GM18520 (cell line): ENCODE results near the gene CLTRN.
"Not testable (repeated sequence)": the region's sequence is repeated elsewhere in the genome, so short reads cannot be mapped to it uniquely, and the experiment has no call there.

Experiments
- ATAC-seq: cut with Tn5 transposase; IDR thresholded peaks from one replicate; pipeline ENCODE4 v1.9.1; 2021; ENCODE audit not compliant: unreplicated experiment

CLTRN gene, protein sequence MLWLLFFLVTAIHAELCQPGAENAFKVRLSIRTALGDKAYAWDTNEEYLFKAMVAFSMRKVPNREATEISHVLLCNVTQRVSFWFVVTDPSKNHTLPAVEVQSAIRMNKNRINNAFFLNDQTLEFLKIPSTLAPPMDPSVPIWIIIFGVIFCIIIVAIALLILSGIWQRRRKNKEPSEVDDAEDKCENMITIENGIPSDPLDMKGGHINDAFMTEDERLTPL

DNA sequence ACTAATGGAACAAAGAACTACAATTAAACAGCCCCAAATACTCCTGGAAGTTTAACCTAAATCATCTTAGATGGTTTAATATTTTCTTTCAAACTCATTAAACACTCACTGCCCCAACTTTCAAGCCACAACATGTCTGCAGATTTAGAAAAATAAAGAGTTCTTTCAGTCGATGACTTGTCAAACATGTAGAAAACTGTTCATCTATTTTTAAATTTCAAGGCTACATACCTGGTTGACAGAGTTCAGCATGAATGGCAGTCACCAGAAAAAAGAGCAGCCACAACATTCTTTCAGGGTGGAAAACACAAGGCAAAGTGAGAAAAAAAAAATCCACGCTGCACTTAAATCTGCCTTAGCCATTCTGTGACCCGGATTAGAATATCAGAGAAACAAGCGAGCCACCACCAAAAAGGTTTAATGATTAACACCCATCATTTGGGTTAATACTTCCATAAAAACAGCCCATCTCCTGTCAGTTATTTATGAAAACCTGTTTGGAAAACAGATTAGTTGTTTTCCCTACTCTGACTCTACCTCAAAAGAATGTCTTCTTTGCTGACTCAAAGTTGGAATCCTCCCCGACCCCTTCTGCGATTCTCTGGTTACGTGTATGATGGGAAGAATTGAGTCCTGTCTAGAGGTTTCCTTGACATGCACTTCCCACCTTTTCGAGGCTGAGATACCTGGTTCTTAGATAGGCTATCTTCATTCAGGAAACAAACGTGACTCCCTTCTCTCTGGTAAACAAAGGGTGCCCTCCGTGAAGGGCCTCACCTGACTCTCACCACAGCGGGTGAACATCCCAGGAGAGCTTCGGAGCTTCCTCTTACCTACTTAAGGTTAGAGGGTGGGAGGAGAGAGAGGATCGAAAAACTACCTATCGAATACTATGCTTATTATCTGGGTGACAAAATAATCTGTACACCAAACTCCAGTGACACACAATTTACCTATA is at the start of gene CLTRN:
TSS of gene CLTRN (minus strand) at position 319 of the 958 bp plus-strand sequence. CDS start at position 289, 30 bp downstream.
- ATAC-seq = no peak

DNA sequence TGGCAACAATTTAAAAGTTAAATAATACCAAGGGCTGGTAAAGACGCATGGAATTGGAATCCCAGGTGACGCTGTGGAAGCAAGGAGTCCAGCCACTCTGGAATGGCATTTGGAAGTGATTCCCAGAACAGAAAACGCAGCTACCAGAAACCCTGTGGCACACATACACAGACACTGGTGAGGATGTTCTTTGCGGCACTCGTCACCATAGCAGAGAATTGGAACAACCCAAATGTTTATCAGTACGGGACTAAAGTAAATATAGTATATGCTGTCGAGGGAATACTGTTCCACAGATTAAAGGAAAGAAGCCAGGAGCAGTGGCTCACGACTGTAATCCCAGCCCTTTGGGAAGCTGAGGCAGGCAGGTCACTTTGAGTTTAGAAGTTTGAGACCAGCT is 39.7 kb upstream of the CLTRN start:
- ATAC-seq = not testable (repeated sequence)

DNA sequence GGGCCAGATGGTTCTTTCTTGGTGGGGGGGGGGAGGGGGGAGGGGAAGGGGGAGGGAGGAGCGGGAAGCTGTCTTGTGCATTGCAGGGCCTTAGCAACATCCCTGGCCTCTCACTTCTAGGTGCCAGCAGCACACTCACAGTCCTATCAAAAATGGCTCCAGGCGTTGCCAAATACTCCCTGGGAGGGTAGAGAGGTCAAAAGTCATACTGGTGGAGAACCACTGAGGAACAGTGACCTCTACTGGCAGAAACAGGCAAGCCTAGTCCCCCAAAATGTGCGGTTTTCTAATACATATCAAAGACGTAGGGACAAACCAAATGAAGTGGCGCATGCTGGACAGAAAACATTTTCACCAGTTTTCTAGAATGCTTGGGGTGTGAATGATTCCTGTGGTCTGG is 39.2 kb upstream of the CLTRN start:
- not testable (repeated sequence) for ATAC-seq

DNA sequence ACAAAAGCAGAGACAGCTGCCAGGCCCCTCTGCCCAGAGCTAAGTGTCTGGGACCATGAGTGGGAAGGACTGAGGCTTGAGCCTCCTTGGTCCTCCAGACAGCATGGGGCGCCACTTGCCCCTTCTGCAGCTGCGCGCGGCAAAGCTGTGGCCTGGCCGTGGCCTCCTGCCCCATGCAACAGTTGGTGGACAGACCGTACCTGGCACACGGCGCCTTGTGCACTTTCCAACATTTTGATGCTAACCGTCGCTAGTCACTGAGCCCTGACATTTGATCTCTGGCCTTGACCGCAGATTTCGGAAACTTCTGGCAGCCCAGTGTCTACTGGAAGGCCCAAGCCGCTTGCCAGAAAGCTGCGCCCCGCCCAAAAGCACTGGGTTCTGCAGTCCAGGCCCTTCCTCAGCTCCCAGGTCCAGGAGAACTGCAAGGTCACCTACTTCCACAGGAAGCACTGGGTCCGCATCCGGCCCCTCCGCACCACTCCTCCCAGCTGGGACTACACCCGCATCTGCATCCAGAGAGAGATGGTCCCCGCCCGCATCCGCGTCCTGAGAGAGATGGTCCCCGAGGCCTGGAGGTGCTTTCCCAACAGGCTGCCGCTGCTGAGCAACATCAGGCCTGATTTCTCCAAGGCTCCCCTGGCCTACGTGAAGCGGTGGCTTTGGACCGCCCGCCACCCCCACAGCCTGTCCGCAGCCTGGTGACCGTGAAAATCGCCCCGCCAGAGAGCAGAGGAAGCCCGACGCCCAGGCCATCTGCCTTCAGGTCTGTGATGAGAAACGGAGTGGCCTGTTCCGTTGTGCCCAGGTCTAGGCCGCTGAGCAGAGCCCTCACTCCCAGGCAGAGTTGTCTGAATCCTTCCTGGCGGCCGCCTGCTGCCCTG is 38.1 kb upstream of the CLTRN start:
- no peak for ATAC-seq

DNA sequence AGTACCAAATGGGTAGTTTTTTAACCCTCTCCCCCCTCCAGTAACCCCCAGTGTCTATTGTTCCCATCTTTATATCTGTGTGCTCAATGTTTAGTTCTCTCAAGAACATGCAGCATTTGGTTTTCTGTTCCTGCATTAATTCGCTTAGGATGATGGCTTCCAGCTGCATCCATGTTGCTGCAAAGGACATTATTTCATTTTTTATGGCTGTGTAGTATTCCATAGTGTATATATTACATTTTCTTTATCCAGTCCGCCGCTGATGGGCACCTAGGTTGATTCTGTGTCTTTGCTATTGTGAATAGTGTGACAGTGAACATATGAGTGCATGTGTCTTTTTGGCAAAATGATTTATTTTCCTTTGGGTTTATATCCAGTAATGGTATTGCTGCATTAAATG is 31.9 kb upstream of the CLTRN start:
- no peak for ATAC-seq

DNA sequence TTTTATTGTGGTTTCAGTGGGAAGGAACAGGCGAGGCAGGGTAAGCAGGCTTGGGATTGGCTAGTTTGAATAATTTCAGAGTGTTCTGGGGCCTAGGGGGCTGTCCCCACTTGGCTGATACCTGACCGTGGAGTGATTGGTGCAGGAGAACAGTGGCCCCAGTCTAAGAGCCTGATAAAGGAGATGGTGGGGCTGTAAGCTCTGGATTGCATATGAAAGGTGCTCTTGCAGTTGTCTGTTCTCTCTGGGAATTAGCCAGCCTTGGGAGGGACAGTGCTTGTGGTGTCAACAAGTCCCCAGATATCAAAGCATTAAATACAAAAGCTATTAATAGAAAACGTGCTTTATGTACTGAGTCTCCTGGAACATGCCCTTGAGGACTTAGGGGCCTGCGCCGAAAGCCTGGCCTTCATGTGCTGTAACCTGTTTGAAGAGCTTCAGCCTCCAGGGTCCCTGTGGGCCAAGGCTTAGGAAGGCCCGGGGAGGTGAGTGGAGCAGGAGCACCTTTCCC is 30.4 kb upstream of the CLTRN start:
- no peak for ATAC-seq

DNA sequence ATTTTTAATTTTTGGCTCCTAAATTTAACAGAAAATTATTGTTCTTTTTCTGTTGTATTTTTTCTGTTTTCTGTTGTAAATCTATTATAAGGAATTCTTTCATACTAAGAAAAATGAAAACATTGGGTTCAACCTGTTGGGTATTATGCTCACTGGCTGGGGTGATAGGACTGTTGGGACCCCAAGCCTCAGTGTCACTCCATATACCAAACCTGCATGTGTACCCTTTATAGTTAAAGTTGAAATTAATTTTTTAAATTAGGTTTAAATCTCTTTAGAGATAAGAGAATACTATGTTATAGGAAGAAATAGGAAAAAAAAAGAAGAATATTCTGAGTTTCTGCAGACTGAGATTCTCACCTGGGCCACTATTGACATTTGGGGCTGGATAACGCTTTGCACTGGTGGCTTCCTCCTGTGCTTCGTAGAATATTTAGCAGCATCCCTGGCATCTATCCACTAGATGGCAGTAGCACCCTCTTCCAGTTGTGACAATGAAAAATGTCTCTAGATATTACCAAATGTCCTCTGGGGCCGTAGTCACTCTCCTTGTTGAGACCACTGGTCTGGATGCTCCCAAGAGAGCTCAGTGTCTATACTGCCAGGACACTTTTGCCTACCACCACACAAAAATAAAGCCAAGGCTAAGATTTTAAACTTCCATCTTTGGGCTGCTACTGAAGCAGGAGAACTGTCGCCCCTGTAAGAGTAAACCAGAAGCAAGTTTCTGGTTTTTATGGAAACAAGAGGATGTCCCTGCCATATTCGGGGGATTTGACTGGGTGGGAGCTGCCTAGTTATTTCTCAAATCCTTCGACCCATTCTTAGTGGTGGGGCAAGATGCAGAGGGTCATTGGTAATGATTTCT is 22.4 kb upstream of the CLTRN start:
- peak; percentile 64 for ATAC-seq

DNA sequence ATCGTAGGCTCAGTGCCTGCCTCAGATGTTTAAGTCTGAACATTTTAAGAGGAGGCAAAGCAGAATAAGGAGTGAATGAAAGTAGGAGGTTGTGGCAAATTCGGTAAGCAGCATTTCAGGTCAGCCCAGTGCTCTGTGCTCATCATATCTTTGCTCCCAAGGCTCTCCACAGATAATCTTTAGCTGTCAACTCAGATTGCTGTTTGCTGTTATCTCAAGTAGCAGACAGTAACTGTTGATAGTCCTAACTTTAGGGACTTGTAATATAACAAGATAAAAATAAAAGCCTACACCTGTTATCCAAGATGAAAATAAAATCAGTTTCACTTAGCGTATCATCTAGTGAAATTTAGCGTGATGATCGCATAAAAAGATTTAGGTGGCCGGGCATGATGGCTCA is 18.6 kb upstream of the CLTRN start:
- ATAC-seq = no peak

DNA sequence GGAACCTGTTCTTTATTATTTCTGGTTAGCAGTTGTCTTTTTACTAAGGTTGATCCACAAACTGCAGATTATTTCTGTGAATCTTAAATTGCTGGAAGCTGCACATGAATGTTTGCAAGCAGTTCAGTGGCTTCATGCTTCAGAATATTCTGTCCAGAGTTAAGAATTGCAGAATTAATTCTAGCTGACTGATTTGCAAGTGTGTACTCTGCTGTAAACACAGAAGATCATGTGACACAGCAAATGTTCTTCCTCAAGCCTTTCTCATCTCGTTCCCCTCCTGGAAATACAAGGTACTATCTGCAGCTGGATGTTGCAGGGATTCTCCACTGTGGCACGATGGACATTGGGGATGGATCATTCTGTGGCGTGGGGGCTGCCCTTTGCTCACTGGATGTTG is 16.8 kb upstream of the CLTRN start:
- no peak for ATAC-seq

DNA sequence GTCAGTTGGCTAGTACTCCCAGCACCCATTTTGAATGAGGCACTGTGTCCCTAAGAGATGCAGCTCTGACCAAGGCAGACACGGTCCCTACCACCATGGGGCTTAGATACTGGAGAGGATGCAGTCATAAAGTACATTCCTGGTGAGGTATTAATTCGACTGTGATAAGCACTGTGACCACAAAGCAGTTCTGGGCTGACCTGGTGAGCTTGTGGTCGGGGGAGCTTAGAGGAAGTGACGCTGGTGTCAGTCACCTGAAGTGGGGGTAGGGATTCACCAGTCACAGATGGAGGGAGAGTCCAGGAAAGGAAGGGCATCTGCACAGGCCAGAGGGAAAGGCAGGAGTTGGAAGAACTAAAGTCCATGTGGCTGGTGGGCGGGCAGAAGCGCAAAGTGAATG is 15.8 kb upstream of the CLTRN start:
- no peak for ATAC-seq

DNA sequence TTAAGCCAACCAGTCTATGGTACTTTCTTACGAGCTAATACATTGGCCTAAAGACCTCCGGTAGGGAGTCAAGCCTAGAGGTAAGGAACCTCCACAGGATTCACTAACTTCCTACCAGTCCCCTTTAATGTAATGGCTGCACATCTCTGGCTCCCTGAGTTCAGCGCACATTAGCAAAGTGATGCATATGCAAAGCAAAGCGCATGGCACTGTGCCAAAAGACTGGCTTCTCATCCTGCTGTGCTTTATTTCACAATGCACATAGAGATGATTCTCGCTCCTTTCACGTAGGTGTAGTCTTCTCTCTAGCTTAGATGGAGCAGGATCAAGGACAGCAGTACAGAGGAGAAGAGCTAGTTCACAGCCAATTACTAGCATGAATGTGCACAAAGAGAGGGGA is 14.6 kb upstream of the CLTRN start:
- ATAC-seq = no peak

DNA sequence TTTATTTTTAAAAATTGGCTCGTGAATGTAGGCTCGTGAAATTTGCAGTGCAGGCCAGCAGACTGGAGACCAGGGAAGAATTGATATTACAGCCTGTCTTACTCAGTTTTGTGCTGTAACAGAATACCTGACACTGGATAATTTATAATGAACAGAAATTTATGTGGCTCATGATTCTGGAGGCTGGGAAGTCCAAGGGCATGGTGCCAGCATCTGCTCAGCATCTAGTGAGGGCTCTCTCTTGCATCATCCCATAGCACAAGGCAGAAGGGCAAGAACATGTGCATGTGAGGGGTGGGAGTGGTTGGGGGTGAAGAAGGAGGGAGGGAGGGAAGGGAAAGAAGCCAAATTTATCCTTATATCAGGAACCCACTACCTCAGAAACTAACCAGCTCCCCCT is 13.7 kb upstream of the CLTRN start:
- no peak for ATAC-seq

DNA sequence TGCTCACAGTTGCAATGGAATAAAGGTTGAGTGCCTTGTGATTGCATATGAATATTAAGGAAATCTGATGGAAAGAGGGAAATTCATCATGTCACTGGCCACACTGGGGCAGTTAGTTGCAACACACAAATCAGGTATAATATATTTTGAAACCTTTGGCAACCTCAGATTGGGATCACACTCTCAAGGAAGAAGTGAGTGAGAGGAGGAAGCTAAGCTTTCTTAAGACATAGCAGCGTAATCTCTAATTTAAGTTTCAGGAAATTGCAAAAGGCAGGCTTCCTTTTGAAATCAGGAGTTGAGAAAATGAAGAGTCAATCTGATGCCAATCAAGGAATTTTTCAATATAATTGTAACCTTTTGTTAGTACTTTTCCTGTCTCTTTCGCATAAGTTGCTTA is 12.3 kb upstream of the CLTRN start:
- ATAC-seq = no peak

DNA sequence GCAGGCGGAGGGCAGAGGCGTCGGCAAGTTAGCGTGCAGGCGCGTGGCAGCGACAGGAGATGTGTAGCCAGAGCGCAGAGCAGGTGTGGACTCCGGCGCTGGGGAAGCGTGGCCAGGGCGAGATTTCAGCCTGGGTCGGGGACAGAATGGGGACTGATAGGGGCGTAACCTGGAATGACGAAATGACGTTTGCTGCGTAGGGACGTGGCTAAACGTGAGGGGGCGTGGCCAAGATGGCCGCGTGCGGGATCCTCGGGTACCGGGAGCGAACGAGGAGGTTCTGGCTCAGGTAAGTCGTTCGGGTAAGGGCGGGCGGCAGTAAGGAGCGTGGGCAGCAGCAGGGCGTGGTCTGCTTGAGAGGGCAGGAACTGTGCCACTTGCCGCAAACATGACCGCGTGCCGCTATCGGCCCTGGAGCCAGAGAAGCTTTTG is 10.9 kb upstream of the CLTRN start:
- peak; percentile 49 for ATAC-seq

DNA sequence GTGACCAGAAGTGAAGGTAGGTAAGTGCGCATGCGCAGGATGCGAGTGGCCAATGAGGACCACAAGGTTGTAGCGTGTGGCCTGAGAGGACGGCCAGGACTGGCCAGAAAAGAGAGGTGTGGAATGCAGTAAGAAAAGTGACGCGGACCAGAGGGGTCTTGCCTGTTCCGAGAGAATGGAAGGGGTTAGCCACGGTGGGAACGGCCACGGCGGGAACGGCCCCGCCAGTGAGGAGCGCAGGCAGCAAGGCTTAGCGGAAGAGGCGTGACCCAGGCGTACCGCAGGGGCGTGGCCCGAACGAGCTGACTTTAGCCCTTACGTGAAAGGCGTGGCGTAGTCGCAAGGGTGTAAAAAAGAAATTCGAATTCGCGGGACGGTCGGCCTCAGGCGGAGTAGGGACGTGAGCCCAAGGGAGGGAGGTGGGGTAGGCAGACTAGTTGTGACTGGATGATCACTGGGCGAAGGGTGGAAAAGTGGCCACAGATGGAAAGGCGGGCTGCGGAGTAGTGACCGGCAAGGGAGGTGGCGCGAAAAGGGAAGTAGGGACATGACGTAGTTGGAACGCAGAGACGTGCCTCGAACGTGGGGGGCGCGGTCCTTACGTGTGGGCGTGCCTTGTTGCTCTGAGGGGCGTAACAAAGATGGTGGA is 10.4 kb upstream of the CLTRN start:
- peak; percentile 71 for ATAC-seq

DNA sequence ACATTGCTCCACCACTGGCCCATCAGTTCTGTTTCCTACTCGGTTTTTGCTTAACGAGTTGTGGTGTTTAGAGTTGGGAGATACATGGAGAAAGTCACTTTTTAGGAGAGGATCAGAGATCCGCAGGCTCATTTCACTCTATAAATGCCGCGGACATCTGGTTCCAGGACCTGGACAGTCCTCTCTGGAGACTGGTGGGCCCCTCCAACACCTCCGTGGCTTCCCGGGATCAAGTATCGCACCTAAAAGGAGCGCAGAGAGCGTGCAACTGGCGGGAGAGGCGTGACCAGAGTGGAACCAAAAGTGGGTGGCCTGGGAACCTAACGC is 9.9 kb upstream of the CLTRN start:
- no peak for ATAC-seq

DNA sequence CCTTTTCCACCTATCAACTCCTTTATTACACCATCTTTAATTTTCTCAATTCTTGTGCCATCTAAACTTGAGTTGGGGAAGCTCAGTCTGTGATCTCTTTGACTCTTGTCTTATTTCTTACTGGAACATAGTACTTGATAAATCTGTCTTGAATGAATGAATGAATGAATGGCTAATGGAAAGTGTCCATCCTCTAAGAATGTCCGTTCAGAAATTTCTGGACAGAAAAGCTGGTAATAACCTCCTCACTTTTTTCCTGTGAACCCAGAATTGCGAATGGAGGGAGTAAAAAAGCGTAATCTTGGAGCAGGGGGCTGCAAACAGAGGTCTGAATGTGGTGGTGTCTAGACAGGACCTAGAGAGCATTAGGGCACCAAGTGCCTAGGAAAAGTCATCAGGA is 9.4 kb upstream of the CLTRN start:
- no peak for ATAC-seq

DNA sequence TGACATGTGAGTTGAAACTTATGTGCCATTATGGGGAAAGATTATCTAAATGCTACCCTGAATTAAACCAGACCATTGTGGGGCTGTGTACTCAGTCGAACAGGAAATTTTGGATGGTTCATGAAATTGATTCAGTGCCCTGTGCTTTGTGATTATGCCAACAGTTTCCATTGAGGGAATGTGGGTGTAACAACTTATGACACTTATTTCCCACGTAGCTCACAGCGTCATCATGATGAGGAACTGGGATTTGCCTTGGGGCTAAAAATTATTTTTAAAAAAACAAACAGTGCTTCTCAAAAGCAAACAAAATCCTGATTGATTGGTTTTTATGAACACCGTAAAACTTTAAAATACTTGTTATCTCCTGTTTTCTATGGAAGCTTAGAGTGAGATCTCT is 8.3 kb upstream of the CLTRN start:
- ATAC-seq = no peak

DNA sequence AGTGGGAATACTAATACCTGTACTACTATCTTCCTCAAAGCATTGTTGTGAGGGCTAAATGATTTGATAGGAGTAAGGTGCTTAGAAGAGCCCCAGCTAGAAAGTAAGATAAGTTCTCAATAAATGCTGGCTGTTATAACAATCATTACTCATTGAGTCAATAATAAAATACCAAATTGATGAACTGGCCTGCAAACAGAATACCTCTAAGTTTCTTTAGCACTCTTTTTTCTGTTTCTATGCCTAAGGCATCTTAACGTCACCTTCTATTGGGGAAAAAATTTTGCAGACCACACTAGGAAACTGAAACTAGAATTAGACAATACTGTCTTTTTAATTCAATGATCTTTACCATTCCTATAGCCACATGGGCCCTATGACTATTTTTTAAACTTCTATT is 1.2 kb downstream of the CLTRN start:
- no peak for ATAC-seq

DNA sequence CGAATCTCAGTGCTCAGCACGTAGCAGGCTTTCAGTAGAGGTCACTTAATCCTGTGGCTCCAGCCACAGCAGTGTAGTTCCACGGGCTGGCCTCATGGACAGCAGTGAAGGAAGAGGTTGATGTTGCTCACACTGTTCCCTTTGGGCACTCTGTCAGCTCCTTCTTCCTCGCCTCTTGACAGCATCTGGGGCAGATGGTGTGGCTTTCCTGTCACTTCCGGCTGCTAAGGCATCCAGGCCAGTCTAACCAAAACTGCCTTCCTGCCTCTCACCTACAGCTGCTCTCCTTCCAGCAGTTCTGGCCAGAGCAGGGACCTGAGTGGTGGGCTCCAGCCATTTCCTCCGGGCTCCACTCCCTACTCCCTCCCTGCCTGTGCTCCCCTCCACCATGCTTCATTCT is 9.8 kb downstream of the CLTRN start:
- ATAC-seq = not testable (repeated sequence)
